GM12875 (cell line): ENCODE data around the gene CD38.
"Not testable (repeated sequence)": the region's sequence is repeated elsewhere in the genome, so short reads cannot be mapped to it uniquely, and the experiment has no call there.

Source experiments
- H3K4me3 ChIP-seq: one replicate; pipeline ENCODE4 v1.5.1; 2011; ENCODE audit warnings: low read depth, low read length, control low read depth
- CTCF ChIP-seq: IDR thresholded peaks from 2 replicates; pipeline ENCODE4 v1.5.1; 2011; ENCODE audit warnings: low read depth, mild to moderate bottlenecking, control low read depth, inconsistent platforms, low read length, moderate library complexity, borderline replicate concordance; ENCODE audit not compliant: insufficient read depth

The CD38 gene

GRCh38 chr4:15851969-15852368 is 73.8 kb downstream of the CD38 start:
- H3K4me3 ChIP-seq: no peak overlapping the region
- TF ChIP-seq CTCF: no peak

GRCh38 chr4:15852524-15852923 is 74.4 kb downstream of the CD38 start:
- no peak overlapping the region for H3K4me3 ChIP-seq
- no peak for TF ChIP-seq CTCF

- no peak for TF ChIP-seq CTCF
- H3K4me3 ChIP-seq: no peak overlapping the region
Measured at GRCh38 chr4:15853345-15853744, 75.2 kb downstream of the CD38 start.

- TF ChIP-seq CTCF: no peak
- no peak overlapping the region for H3K4me3 ChIP-seq
Measured at GRCh38 chr4:15855804-15856475, 77.8 kb downstream of the CD38 start.

GRCh38 chr4:15861198-15861597 is 83.1 kb downstream of the CD38 start:
- not testable (repeated sequence) for H3K4me3 ChIP-seq

- no peak overlapping the region for H3K4me3 ChIP-seq
- TF ChIP-seq CTCF: no peak
Measured at GRCh38 chr4:15864651-15865566, 86.8 kb downstream of the CD38 start.

GRCh38 chr4:15868111-15868510 is 90.0 kb downstream of the CD38 start:
- TF ChIP-seq CTCF: no peak

More at GRCh38 chr4:15868111-15868510, 90.0 kb downstream of the CD38 start:
- no peak overlapping the region for H3K4me3 ChIP-seq
